Epithelial cell of proximal tubule (primary cell): Measurements from ENCODE around the gene CDH4. TPM values are rescaled to one million over a fixed set of nuclear protein-coding genes. Genes with fewer than 3 reads are reported as not detected.

Source experiments
- DNase-seq: peaks from one replicate; pipeline ENCODE4 v3.0.0-alpha.2; 2011; ENCODE audit warnings: low read depth
- H3K4me3 ChIP-seq: 2 replicates; pipeline ENCODE4 v1.5.1; 2011; ENCODE audit warnings: low read depth, mild to moderate bottlenecking, low read length
- CTCF ChIP-seq: conservative IDR thresholded peaks from 2 replicates; pipeline ENCODE4 v1.5.1; 2012; ENCODE audit warnings: low read depth, mild to moderate bottlenecking, low read length
- total RNA-seq: library from RNA; depleted of rRNA; stranded (reverse); fragments of >200 nt; gene quantifications from 2 replicates; pipeline ENCODE4 v1.2.3, GENCODE V29; 2015

CDH4 gene
- 17.1 and 21.0 TPM in 2 replicates for total RNA-seq

GRCh38 chr20:61251529-61252393, at the start of gene CDH4:
TSS of gene CDH4 (plus strand) at chr20:61252261.
- H3K4me3 ChIP-seq, result peak within 1 kb of the TSS; percentile 56
- DNase-seq, result no peak
- TF ChIP-seq CTCF, result no peak

- DNase-seq, result no peak
- TF ChIP-seq CTCF, result no peak
- H3K4me3 ChIP-seq, result no peak overlapping the region
Measured at GRCh38 chr20:61203320-61203719, 48.7 kb upstream of the CDH4 start.

GRCh38 chr20:61204206-61204605, 47.9 kb upstream of the CDH4 start:
- no peak overlapping the region for H3K4me3 ChIP-seq
- no peak for DNase-seq
- TF ChIP-seq CTCF, result no peak

DNA sequence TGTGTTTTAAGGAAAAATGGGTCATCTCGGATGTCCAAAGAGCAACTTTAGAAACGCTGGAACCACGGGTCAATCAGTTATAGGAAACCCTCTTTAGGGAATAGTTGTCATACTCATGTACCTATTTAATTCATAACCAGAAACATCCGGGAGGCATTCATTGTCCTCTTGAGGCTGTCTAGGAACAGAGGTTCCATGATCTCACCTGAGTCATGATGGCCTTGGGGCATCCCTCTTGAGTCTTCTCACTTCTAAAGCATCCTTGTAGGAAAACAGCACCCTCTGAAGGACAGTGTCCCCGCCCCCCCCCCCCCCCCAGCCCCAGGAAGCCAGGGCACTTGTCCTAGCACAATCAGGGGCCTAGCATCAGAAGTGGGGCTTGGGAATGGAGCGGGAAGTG, 46.3 kb upstream of the CDH4 start:
- H3K4me3 ChIP-seq, result no peak overlapping the region
- DNase-seq, result no peak
- TF ChIP-seq CTCF, result no peak

DNA sequence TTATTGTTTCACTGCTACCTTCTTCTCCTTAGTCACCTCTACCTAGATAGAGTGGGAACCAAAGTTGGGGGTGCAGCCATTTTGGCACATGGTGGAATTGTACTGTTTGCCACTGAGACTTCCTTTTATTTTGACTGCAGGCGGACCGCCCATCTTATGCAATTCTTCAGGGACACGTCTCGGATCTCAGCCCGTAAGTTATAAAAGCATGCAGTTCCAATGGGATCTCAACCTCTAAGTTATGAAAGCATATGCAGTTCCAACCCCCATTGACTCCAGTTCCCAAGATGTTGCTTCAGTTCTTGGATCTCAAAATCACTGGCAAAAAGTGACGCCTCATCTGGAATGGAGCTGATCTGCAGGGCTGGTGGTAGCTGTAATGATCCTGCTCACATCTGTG, 41.2 kb upstream of the CDH4 start:
- H3K4me3 ChIP-seq, result no peak overlapping the region
- DNase-seq, result no peak
- TF ChIP-seq CTCF, result no peak

DNA sequence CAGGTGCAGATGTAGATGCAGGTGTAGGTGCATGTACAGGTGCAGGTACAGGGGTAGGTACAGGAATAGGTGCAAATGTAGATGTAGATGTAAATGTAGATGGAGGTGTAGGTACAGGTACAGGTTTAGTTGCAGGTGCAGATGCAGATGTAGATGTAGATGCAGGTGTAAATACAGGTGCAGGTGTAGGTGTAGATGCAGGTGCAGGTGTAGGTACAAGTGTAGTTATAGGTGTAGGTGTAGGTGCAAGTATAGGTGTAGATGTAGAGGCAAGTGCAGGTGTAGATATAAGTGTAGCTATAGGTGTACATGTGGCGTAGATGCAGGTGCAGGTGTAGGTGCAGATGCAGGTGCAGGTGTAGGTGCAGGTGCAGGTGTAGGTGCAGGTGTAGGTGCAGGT, 34.2 kb upstream of the CDH4 start:
- no peak overlapping the region for H3K4me3 ChIP-seq
- TF ChIP-seq CTCF, result no peak
- no peak for DNase-seq

- no peak for DNase-seq
- no peak for TF ChIP-seq CTCF
- H3K4me3 ChIP-seq, result no peak overlapping the region
Measured at GRCh38 chr20:61219021-61219431, 33.0 kb upstream of the CDH4 start.
